AG20443 (cell line): ENCODE results near the gene DDIT4L.
"Not testable (repeated sequence)": the region's sequence is repeated elsewhere in the genome, so short reads cannot be mapped to it uniquely, and the experiment has no call there.

Experiments
- DNase-seq: peaks from one replicate; pipeline ENCODE4 v3.0.0; 2012; ENCODE audit warnings: low spot score, mixed read lengths

Gene DDIT4L, protein sequence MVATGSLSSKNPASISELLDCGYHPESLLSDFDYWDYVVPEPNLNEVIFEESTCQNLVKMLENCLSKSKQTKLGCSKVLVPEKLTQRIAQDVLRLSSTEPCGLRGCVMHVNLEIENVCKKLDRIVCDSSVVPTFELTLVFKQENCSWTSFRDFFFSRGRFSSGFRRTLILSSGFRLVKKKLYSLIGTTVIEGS

DNA sequence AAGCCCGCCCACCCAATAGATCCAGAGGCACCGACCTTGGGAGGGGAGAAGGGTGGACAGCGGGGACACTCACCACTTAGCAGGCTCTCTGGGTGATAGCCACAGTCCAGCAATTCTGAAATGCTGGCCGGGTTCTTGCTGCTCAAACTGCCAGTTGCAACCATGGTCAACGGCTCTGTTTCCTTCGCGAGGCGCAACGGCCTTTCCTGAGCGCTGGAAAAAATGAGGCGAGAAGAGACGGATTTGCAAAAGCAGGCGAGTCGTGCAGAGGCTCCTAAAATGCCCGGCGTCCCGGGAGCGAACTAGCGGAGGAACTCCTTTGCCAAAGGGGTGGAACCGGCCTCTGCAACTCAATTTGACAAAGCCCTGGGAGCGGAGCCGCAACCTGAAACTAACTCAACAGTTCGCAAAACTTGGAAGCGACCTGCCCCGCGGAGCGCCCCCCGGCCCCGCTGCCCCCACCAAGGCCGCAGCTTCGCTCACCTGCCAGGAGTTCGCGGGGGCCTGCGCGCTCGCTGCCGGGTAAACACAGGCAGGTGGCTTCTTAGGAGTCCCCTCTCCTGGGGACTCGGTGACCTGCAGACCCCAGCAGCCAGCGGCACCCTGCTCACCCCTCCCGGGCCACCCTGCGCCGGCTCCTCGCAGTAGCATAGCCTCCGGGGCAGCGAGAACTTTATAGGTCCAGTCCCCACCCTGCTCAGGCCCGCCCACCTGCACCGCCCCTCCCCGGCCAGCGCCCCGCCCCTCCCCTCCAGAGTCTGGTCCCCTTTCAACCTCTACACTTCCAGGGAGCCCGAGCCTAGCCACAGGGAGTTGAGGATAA lies at the start of gene DDIT4L:
DDIT4L (minus strand) TSS at position 649 of the 823 bp plus-strand sequence; CDS start at position 164, 485 bp downstream.
- DNase-seq: peak; percentile 62

DNA sequence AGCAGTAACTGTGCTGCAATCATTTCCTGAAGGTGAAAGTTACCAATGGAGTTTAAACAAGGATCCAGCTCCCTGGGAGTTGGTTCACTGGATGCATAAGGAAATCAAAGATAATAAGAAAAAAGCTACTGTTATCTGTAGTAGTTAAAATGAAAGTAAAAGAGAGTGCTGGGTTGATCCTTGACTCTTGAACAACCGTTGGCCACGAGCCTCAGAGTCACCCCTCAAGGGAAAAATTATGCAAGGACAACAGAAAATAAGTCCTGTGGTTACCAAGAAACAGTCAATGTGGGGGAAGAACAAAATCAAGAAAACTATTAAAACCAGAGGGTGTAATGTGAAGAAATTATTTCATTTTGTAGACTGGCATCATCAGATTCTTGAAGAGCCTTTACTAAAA lies 49.7 kb upstream of the DDIT4L start:
- no peak for DNase-seq

DNA sequence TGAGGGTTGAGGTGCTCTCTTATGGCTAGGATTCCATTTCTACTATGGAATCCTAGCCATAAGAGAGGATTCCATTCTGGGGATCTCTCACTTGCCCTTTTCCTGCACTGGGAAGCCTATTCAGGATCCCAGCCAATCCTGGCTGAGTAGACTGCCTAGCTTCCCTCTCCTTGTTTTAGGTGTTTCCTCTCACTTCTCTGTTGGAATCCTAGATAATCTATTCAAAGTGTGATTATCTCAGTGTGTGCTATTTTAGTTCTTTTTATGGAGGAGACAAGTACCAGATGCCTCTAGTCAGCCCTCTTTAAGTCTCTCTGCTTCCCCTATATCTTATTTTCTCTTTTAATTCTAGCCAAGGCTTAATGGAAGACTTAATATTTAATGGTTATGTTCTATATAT lies 34.5 kb upstream of the DDIT4L start:
- no peak for DNase-seq

DNA sequence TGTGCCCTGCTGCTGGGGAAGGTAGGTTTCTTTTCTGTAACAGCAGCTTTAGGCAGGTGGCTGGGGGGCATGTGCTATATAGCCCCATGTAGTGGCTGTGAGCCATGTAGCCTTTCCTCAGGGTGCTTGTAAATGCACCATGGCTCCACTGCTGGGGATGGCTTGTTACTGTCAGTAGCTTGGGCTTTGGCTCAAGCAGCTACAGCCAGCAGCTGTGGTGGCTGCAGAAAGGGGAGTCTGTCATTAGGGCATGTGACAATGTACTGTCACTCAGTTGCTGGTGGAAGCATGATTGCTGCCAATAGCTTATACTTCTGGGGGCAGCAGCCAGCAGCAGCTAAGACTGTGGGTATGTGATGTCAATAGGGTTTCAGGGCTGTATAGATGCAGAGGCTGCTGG lies 33.9 kb upstream of the DDIT4L start:
- no peak for DNase-seq

DNA sequence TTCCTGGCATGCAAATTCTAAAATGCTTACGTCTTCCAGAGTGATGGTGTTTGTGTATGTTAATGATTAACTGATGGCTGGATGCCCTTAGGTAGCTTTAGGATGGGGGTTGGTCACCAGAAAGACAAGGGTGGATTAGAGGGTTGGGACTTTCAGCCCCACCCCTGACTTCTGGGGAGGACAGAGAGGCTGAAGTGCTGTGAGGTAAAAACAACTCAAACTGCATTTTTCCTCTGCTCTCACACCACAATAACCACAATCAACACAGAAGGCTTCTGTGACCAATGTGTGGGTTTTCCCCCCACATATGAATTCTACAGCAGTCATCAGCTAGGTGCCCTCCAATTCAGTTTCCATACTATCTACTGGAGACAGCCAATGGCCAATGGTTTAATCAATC lies 18.7 kb upstream of the DDIT4L start:
- DNase-seq: no peak

DNA sequence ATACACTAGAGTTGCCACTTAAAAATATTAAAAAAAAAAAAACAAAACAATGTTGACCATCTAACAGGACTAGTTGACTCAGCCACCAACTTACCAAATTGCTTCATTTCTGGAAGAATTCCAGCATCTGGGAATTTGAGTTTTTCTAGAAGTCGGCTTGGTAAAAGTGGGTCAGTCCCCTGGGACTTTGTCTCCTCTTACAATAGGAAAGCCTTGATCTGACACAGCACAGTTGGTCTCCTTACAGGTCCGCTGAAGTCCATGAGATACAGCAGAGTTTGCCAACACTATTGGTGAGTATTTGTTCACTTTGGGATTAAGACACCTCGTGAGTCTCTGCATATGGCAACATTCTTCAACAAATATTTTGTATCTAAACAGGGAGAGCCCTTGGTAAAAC lies 18.2 kb upstream of the DDIT4L start:
- no peak for DNase-seq

DNA sequence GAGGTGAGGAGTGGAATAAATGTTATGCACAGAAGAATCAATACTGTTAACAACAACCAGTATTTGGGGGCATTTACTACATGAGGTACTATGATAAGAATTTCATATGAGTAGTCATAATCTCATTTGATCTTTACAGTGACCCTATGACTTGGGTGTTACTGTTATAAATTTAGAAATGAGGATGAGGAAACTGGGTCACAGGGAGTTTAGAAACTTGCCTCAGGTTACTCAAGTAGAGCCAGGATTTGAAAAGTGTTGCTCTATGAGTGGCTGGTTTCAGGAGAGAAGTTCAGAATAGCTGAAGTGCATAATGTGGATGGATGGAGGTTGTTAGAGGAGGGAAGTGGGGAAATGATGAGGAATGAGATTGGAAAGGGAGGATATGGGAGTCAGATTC lies 16.6 kb upstream of the DDIT4L start:
- no peak for DNase-seq

DNA sequence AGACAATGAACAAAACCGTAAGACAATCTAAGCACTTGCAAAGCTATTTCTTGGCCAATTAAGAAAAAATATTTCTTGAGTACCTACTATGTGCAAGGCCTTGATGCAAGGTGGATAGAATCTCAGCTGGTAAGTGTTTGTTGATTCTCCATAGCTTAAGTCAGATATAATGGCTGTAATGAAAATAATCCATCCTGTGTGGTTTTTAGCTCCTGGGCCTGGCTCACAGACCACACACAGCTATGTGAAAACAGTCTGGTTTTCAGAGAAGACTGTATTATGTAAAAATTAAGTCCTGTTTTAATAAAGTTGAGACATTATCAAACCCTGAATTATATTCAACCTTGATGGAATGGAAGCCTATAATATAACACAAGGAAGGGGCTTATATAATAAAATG lies 7.8 kb upstream of the DDIT4L start:
- no peak for DNase-seq

DNA sequence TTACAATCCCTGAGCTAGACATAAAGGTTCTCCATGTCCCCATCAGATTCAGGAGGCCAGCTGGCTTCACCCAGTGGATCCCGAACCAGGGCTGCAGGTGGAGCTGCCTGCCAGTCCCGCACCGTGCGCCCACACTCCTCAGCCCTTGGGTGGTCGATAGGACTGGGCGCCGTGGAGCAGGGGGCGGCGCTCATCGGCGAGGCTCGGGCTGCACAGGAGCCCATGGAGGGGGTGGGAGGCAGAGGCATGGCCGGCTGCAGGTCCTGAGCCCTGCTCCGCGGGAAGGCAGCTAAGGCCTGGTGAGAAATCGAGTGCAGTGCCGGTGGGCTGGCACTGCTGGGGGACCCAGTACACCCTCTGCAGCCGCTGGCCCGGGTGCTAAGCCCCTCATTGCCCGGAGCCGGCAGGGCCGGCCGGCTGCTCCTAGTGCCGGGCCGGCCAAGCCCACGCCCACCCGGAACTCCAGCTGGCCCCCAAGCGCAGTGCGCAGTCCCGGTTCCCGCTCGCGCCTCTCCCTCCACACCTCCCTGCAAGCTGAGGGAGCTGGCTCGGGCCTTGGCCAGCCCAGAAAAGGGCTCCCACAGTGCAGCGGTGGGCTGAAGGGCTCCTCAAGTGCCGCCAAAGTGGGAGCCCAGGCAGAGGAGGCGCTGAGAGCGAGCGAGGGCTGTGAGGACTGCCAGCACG lies 6.3 kb upstream of the DDIT4L start:
- DNase-seq: not testable (repeated sequence)

DNA sequence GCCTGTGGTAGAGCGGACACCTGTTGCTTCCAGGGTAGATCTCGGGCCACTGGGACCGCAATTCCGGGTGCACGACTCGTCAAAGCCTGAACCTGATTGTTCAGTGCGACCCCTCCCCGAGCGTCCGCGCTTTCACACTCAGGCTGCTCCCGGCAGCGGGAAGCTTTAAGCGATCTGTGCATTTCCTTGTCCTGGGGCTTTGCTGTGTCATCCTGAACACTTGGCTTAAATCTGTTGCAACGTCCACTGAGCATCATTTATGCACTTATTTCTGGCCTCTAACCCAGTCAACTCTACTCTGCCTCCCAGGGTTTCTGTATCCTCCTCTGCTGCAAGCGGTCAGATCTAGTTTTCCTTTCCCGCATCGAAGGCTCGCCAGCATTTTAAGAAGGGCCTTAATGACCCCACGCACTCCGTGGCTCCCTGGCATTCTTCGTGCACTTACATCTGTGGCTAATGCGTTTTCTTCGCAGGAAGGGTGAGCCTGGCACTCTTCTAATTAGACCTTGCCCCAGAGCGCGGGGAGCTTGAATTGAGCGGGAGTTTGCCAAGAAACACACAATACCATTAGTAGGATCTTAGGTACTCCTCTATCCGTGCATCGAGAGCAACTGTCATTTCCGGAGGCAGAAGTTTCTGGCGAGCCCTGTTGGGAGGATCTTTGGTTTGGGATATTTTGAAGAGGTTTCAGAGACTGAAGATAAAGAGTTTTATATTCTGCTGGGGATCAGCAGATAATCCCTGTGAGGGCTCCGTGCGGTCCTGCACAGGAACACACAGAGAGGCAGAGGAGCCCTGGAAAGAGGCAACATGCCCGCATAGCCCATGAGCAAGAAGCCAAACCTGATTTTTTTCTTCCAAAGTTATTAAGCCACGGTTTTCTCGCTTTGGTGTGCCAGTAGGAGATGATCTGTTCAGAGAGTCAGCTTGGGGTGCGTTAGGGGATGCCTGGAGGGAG lies 654 bp upstream of the DDIT4L start:
- peak; percentile 29 for DNase-seq

DNA sequence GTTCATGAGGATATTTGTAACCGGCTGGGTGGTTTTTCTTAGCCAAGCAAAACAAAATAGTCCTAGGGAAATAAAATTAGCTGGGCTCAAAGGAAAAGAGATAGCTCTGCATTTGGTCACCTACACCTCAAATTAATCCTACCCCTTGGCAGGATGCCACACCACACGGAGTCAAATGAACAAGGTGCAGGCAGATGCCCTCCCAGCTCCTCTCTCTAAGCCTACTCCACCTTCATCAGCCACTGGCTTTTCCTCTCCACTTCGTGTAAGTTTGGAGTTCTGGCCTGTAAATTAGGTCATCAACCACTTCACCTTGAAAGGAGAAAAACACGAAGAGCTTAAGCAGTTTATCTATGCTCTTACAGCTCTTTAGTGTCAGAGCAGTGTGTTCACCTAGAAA lies 1.4 kb downstream of the DDIT4L start:
- no peak for DNase-seq

DNA sequence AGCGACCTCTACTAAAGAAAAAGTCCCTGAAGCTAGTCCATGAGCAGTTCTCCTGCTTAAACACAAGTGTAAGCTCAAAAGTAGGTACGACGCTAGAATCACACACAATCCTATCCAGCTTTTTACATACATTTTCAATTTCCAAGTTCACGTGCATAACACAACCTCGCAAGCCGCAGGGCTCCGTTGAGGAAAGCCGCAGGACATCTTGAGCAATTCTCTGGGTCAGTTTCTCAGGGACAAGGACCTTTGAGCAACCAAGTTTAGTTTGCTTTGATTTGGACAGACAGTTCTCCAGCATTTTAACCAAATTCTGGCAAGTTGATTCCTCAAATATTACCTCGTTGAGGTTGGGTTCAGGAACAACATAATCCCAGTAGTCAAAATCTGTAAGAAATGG lies 2.5 kb downstream of the DDIT4L start:
- DNase-seq: no peak

DNA sequence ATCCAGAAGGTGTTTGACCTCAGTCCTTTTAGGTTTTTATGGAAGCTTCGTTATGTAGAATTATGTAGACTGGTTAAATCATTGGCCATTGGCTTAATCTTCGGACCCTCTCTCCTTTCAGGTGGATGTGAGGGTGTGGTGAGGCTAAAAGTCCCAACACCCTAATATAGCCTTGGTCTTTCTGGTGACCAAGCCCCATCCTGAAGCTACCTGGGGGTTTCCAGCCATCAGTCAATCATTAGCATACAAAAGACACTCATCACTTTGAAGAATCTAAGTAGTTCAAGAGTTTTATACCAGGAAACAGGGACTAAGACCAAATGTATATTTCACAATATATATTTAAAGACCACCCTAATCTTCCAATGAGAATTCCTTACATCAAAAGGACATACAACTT lies 5.5 kb downstream of the DDIT4L start:
- no peak for DNase-seq

DNA sequence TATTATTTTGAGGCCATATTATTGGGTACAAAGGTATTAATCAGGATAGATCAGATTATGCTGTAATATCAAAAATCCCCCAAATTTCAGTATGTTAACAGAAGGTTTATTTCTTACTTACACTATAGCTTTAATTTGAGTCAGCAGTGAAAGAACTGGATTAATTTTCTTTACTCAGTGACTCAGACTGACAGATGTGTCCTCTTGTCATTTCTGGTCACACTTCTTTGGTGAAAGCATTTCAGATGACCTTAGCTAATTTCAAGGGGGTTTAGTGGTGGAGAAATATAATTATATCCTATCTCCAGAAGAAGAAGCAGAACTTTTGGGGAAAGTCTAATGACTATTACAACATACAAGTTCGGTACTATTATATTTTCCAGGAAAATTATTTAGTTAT lies 12.4 kb downstream of the DDIT4L start:
- no peak for DNase-seq

DNA sequence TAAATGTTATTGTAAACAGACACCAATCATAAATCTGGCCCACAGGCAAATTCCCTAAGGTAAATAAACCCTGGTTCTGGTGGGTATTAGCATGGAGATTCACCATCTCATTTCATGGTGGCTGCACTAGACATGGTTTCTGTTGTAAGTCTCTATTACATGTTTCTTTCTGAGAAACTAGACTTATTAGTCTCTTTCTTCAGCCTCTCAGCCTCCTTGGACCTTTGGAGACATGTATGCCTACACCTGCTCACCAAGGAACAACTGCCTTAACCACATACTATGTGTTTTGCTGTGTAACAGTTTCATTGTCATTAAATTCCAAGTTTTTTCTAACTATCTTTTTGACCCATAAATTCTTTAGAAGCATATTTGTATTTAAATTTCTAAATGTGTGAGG lies 13.1 kb downstream of the DDIT4L start:
- DNase-seq: no peak

DNA sequence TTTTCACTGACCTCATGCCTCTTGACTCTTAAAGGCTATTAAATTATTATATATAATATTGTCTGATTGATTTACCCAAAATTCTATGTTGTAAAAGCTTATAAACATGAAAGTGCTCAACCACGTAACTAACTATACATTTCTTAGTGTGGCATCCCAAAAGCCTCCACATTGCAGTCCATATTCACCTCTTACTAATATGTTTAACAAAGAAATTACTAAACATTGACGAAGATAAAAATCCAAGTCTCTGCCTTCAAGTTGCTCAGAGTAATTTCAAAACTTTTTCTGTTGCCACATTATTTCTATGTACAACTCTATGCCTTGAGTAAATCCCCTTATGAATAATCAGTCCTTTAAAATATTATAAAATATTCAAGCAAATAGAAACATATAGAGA lies 14.4 kb downstream of the DDIT4L start:
- DNase-seq: no peak

DNA sequence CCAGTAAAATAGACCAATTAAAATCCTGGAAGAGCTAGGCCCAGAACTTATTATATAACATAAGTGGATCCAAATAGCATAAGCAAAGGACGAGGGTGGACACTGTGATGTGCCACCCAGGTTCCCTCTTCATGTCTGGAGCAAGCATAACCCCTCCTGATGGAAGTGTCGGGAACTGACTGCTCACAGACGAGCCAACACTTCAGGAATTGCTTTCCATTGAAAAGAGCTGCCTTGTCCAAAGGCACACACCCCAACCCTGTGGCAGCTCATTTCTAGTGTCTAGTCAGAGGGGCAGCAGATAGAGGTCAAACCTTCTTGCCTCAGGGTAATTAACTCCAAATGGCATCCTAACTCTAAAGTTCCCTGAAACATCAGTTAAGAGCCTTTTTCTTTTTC lies 15.3 kb downstream of the DDIT4L start:
- DNase-seq: no peak

DNA sequence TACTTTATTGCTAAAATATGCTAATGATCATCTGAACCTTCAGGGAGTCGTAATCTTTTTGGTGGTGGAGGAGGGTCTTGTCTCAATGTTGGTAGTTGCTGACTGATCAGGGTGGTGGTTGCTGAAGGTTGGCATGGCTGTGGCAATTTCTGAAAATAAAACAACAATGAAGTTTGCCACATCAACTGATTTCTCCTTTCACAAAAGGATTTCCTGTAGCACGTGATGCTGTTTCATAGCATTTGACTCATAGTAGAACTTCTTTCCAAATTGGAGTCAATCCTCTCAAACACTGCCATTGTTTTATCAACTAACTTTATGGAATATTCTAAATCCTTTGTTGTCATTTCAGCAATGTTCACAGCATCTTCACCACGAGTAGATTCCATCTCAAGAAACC lies 19.3 kb downstream of the DDIT4L start:
- DNase-seq: no peak

DNA sequence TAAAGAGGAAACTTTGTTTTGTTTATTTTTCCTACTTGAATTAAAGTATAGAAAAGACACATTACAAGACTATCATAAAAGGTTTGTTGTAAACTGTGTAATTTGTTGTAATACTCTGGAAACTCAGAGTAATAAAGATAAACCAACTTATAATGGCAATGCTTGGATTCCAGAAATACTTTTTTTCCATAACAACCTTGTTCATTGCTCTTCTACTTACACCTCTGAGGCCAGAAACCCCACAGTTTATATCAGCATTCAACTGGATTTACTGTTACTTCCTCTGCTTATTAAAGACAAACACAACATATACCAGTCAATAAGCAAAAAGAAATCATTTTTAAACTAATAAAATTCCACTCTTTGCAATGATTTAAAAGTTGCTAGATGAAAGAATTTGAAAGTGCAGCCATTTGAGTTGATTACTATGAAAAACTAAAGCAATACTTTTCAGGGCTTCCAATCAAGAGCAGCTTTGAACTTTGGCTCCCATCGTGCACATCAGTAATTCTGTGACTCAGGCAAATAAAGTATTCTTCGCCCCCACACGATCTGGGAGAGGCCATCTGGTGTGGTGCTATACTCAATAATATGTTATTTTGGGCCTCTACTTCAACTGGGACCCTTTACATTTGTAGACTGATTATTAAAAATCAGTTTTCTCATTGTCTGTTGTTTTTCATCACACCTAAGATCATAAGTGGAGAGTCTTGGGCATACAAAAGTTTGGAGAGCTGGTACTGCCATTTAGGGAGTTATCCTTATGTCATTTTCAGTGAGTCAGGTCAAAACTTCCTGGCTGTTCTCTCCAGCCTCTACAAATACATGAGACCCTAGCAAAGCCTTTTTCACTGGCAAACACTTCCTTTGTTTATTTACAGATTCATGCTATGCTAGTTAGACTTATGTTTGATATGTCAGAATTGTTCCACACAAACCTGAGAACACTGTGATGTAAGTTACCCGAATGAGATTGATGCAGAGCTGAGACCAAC lies 20.5 kb downstream of the DDIT4L start:
- DNase-seq: peak; percentile 16

DNA sequence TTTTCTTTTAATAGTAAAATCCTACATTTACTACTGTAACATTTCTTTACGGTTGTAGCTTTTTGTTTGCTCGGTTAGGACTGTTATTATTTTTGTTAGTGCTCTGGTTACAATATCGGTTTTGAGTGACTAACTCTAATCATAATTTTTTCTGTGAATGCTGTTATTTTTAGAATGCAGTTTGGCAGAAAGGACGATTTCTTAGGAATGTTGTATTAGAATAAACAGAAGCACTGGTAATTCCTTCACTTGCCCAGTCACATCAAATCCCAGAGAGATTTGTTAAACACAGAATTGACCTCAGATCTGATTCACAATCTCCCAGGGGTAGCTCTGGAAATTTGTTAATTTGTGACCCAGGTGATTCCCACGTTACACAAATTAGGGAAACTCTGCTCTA lies 21.7 kb downstream of the DDIT4L start:
- peak; percentile 67 for DNase-seq
